Mesendoderm (in vitro differentiated cells): Measurements from ENCODE around the gene CEP19. TPM values are rescaled to one million over a fixed set of nuclear protein-coding genes. Genes with fewer than 3 reads are reported as not detected.

ENCODE experiments used
- DNase-seq: peaks from one replicate; pipeline ENCODE4 v3.0.0; 2013
- H2AK5ac ChIP-seq: 2 replicates; pipeline ENCODE4 v1.6.1; 2013; ENCODE audit warnings: low read length, inconsistent platforms
- H2BK120ac ChIP-seq: 2 replicates; pipeline ENCODE4 v1.6.1; 2013; ENCODE audit warnings: low read depth, mild to moderate bottlenecking, low read length, moderate library complexity, mixed read lengths
- H2BK15ac ChIP-seq: replicated peaks from 2 replicates; pipeline ENCODE4 v1.6.1; 2013; ENCODE audit warnings: low read depth, mild to moderate bottlenecking, moderate library complexity
- H2BK5ac ChIP-seq: 2 replicates; pipeline ENCODE4 v1.6.1; 2013; ENCODE audit warnings: low read length, inconsistent platforms
- H3K18ac ChIP-seq: 2 replicates; pipeline ENCODE4 v1.6.1; 2013; ENCODE audit warnings: mild to moderate bottlenecking, low read length, mixed read lengths
- H3K23ac ChIP-seq: one replicate; pipeline ENCODE4 v1.6.1; 2013; ENCODE audit warnings: low read length
- H3K27ac ChIP-seq: 2 replicates; pipeline ENCODE4 v1.5.1; 2013; ENCODE audit warnings: low read depth, mild to moderate bottlenecking, inconsistent platforms, low read length, moderate library complexity
- H3K27me3 ChIP-seq: 2 replicates; pipeline ENCODE4 v1.6.1; 2013; ENCODE audit warnings: low read length, control low read depth, mild to moderate bottlenecking, inconsistent platforms; ENCODE audit not compliant: insufficient read depth, poor library complexity
- H3K36me3 ChIP-seq: 2 replicates; pipeline ENCODE4 v1.6.1; 2013; ENCODE audit warnings: low read length, inconsistent platforms; ENCODE audit not compliant: control insufficient read depth, insufficient read depth
- H3K4ac ChIP-seq: one replicate; pipeline ENCODE4 v1.6.1; 2013; ENCODE audit warnings: low read depth, mild to moderate bottlenecking, low read length, moderate library complexity
- H3K4me1 ChIP-seq: 2 replicates; pipeline ENCODE4 v1.6.1; 2013; ENCODE audit warnings: low read depth, low read length, inconsistent platforms; ENCODE audit not compliant: control insufficient read depth
- H3K4me2 ChIP-seq: 2 replicates; pipeline ENCODE4 v1.6.1; 2013; ENCODE audit warnings: low read length
- H3K4me3 ChIP-seq: 2 replicates; pipeline ENCODE4 v1.5.1; 2013; ENCODE audit warnings: mild to moderate bottlenecking, low read length
- H3K56ac ChIP-seq: one replicate; pipeline ENCODE4 v1.6.1; 2013; ENCODE audit warnings: low read length
- H3K79me1 ChIP-seq: 2 replicates; pipeline ENCODE4 v1.6.1; 2013; ENCODE audit warnings: low read length, inconsistent platforms
- H3K79me2 ChIP-seq: 2 replicates; pipeline ENCODE4 v1.6.1; 2013; ENCODE audit warnings: mild to moderate bottlenecking, low read length; ENCODE audit not compliant: control insufficient read depth, insufficient read depth
- H3K9ac ChIP-seq: 2 replicates; pipeline ENCODE4 v1.6.1; 2013; ENCODE audit warnings: low read length, inconsistent platforms
- H4K5ac ChIP-seq: one replicate; pipeline ENCODE4 v1.6.1; 2013; ENCODE audit warnings: low read length
- H4K8ac ChIP-seq: one replicate; pipeline ENCODE4 v1.6.1; 2013; ENCODE audit warnings: low read depth, mild to moderate bottlenecking, control low read depth, low read length, moderate library complexity
- WGBS: extraction: QIAGEN DNeasy Blood & Tissue Kit; methylation state at CpG from one replicate; pipeline ENCODE4 v1.1.7; 2013; ENCODE audit warnings: low lambda C conversion rate, missing lambda C conversion rate; ENCODE audit not compliant: insufficient coverage; ENCODE audit errors: extremely low coverage; 5-methylcytosine and 5-hydroxymethylcytosine counted together
- small RNA-seq: library from polyadenylated mRNA; stranded (forward); fragments of <200 nt; extraction: miRNeasy Mini kit (QIAGEN cat#:217004); gene quantifications from one replicate; pipeline ENCODE3, GENCODE V24; 2013; ENCODE audit not compliant: insufficient read depth

CEP19 gene

GRCh38 chr3:196659901-196660351 is 52.1 kb downstream of the CEP19 start:
- H3K79me2 ChIP-seq = no peaks in the 10 kb centered on the region
- no peaks in the 10 kb centered on the region for H3K79me1 ChIP-seq
- no peak overlapping the region for H4K8ac ChIP-seq
- H3K4me2 ChIP-seq = no peak overlapping the region
- H3K27me3 ChIP-seq = no peaks in the 10 kb centered on the region
- H3K9ac ChIP-seq = no peak overlapping the region
- peaks cover 2% of the 10 kb centered on the region for H3K4me1 ChIP-seq
- no peaks in the 10 kb centered on the region for H3K36me3 ChIP-seq
- no peak overlapping the region for H3K18ac ChIP-seq
- H2AK5ac ChIP-seq = no peak overlapping the region
- no peak overlapping the region for H3K23ac ChIP-seq
- no peak overlapping the region for H3K27ac ChIP-seq
- no peak overlapping the region for H2BK120ac ChIP-seq
- no peak for DNase-seq
- no peak overlapping the region for H3K4ac ChIP-seq
- no peak overlapping the region for H4K5ac ChIP-seq
- no CpG with 5 or more reads among the region's 35 CpGs for WGBS
- no peak overlapping the region for H2BK15ac ChIP-seq
- no peak overlapping the region for H2BK5ac ChIP-seq
- H3K4me3 ChIP-seq = no peak overlapping the region
- H3K56ac ChIP-seq = no peak overlapping the region

Small RNA genes within 50 kb of the gene (small RNA-seq; reads per million reads assigned to genes)
- gene RNU4-89P (not detected), gene RNU6-646P (not detected)
